NCI-H524 treated with DMSO at 0.1 percent for 48 hours (cell line): Measurements from ENCODE around the gene LPAR3.

Experiments used
- DNase-seq: peaks from one replicate; lab custom pipeline; 2025; lab: John Stamatoyannopoulos, UW

LPAR3 gene

GRCh38 chr1:84823991-84824390, 69.0 kb downstream of the LPAR3 start:
- no peak for DNase-seq

- DNase-seq = no peak
Measured at GRCh38 chr1:84823511-84823910, 69.5 kb downstream of the LPAR3 start.

- DNase-seq = no peak
Measured at GRCh38 chr1:84810343-84810742, 82.7 kb downstream of the LPAR3 start.

- DNase-seq = no peak
Measured at GRCh38 chr1:84809023-84809422, 84.0 kb downstream of the LPAR3 start.

- no peak for DNase-seq
Measured at GRCh38 chr1:84803604-84804003, 89.4 kb downstream of the LPAR3 start.

- no peak for DNase-seq
Measured at GRCh38 chr1:84802567-84803232, 90.3 kb downstream of the LPAR3 start.

- DNase-seq = no peak
Measured at GRCh38 chr1:84800090-84801073, 92.6 kb downstream of the LPAR3 start.

- DNase-seq = no peak
Measured at GRCh38 chr1:84797603-84798002, 95.4 kb downstream of the LPAR3 start.

GRCh38 chr1:84795966-84796600, 96.9 kb downstream of the LPAR3 start:
- DNase-seq = no peak

- DNase-seq = no peak
Measured at GRCh38 chr1:84795213-84795612, 97.8 kb downstream of the LPAR3 start.

- no peak for DNase-seq
Measured at GRCh38 chr1:84792421-84792820, 100.6 kb downstream of the LPAR3 start.

- no peak for DNase-seq
Measured at GRCh38 chr1:84789014-84789413, 104.0 kb downstream of the LPAR3 start.

GRCh38 chr1:84785271-84786036, 107.6 kb downstream of the LPAR3 start:
- no peak for DNase-seq

GRCh38 chr1:84782881-84783280, 110.1 kb downstream of the LPAR3 start:
- DNase-seq = no peak

GRCh38 chr1:84781946-84782771, 110.8 kb downstream of the LPAR3 start:
- no peak for DNase-seq

GRCh38 chr1:84780000-84780716, 112.8 kb downstream of the LPAR3 start:
- DNase-seq = no peak

GRCh38 chr1:84776639-84777038, 116.4 kb downstream of the LPAR3 start:
- no peak for DNase-seq

GRCh38 chr1:84775535-84775920, 117.5 kb downstream of the LPAR3 start:
- no peak for DNase-seq

- DNase-seq = no peak
Measured at GRCh38 chr1:84774669-84775534, 118.1 kb downstream of the LPAR3 start.
